SU-DHL-6 (cell line): Measurements from ENCODE around the gene NPW.

ENCODE experiments used
- EZH2phosphoT487 ChIP-seq: fragments of 200-600 bp; sonication (generic), shearing (Covaris generic); conservative IDR thresholded peaks from 2 replicates; pipeline ENCODE4 v1.6.1; 2018; ENCODE audit warnings: mild to moderate bottlenecking, antibody characterized with exemption, low read length, moderate library complexity, mixed read lengths
- TF ChIP-seq, protein P1 (sequence below): fragments of 200-600 bp; sonication (generic); IDR thresholded peaks from one replicate; pipeline ENCODE4 v1.5.1; 2017; ENCODE audit warnings: antibody characterized with exemption, mild to moderate bottlenecking, low read length, moderate library complexity; ENCODE audit not compliant: insufficient read depth, poor library complexity, severe bottlenecking

- TF ChIP-seq, protein P1, sequence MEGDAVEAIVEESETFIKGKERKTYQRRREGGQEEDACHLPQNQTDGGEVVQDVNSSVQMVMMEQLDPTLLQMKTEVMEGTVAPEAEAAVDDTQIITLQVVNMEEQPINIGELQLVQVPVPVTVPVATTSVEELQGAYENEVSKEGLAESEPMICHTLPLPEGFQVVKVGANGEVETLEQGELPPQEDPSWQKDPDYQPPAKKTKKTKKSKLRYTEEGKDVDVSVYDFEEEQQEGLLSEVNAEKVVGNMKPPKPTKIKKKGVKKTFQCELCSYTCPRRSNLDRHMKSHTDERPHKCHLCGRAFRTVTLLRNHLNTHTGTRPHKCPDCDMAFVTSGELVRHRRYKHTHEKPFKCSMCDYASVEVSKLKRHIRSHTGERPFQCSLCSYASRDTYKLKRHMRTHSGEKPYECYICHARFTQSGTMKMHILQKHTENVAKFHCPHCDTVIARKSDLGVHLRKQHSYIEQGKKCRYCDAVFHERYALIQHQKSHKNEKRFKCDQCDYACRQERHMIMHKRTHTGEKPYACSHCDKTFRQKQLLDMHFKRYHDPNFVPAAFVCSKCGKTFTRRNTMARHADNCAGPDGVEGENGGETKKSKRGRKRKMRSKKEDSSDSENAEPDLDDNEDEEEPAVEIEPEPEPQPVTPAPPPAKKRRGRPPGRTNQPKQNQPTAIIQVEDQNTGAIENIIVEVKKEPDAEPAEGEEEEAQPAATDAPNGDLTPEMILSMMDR, result no peak
- no peak for TF ChIP-seq EZH2phosphoT487
Observed at GRCh38 chr16:2060346-2060745, 40.8 kb downstream of the NPW start.
